HepG2 (cell line): ENCODE data around the gene ATG9A. TPM values are rescaled to one million over a fixed set of nuclear protein-coding genes. Genes with fewer than 3 reads are reported as not detected.

ENCODE experiments used
- ATF7-NPFF ChIP-seq: sonication (generic); formaldehyde crosslinking; IDR thresholded peaks from 2 replicates; pipeline ENCODE4 v1.8.1; 2023; ENCODE audit warnings: mild to moderate bottlenecking, low read depth, missing genetic modification reagents, moderate library complexity
- DNMT1 ChIP-seq: sonication (generic); formaldehyde crosslinking; IDR thresholded peaks from 2 replicates; pipeline ENCODE4 v1.5.1; 2020; ENCODE audit warnings: mild to moderate bottlenecking, missing genetic modification reagents
- FOXA3 ChIP-seq: IDR thresholded peaks from 2 replicates; pipeline ENCODE4 v1.6.1; 2016; ENCODE audit warnings: missing genetic modification reagents, missing compliant biosample characterization
- GATAD2A ChIP-seq: IDR thresholded peaks from 2 replicates; pipeline ENCODE4 v1.6.1; 2016
- KDM5B ChIP-seq: sonication (generic); formaldehyde crosslinking; IDR thresholded peaks from 2 replicates; pipeline ENCODE4 v1.4.0; 2020; ENCODE audit warnings: missing genetic modification reagents, mild to moderate bottlenecking, borderline replicate concordance
- LCORL ChIP-seq, 2 experiments: fragments of 450-650 bp in 1 of 2; sonication (generic) in 1 of 2; formaldehyde crosslinking in 1 of 2; IDR thresholded peaks; 2 replicates each; pipeline versions ENCODE4 v1.5.0 to v1.6.1; 2017 to 2020; ENCODE audit warnings: antibody characterized with exemption in 1 of 2, missing genetic modification reagents in 1 of 2
- MXI1 ChIP-seq: IDR thresholded peaks from 3 replicates; pipeline ENCODE4 v1.6.1; 2012; ENCODE audit warnings: low read depth, low read length, inconsistent platforms, borderline replicate concordance
- RBM22 ChIP-seq: fragments of 200-400 bp; formaldehyde crosslinking; optimal IDR thresholded peaks from 2 replicates; pipeline ENCODE3; 2017; ENCODE audit warnings: mild to moderate bottlenecking, low read length, moderate library complexity
- SRSF9 ChIP-seq: fragments of 200-400 bp; formaldehyde crosslinking; IDR thresholded peaks from 2 replicates; pipeline ENCODE4 v1.6.1; 2018; ENCODE audit warnings: borderline replicate concordance, mild to moderate bottlenecking, low read depth, low read length; ENCODE audit not compliant: insufficient read depth, poor library complexity, severe bottlenecking
- ZNF251 ChIP-seq: sonication (generic); formaldehyde crosslinking; IDR thresholded peaks from 2 replicates; pipeline ENCODE4 v1.9.0; 2021; ENCODE audit warnings: mild to moderate bottlenecking, missing genetic modification reagents
- ZNF354B ChIP-seq: sonication (generic); formaldehyde crosslinking; IDR thresholded peaks from 2 replicates; pipeline ENCODE4 v1.8.0; 2022; ENCODE audit warnings: mild to moderate bottlenecking, missing genetic modification reagents
- polyA plus RNA-seq, 8 experiments: library from polyadenylated mRNA; depleted of rRNA in 3 of 8; stranded (reverse) in 7 of 8; unstranded in 1 of 8; fragments of >200 nt; fragmentation: Illumina TruSeq in 4 of 8; extraction: Trizol in 4 of 8; gene quantifications; 2 replicates each; pipeline versions ENCODE4 v1.2.1 to v1.2.3, GENCODE V29; 2011 to 2016; ENCODE audit warnings: low read depth in 4 of 8, missing spikeins in 1 of 8, mixed read lengths in 1 of 8; ENCODE audit not compliant: insufficient read depth in 1 of 8
- total RNA-seq, 5 experiments: library from RNA; depleted of rRNA; stranded (reverse); fragments of >200 nt; fragmentation: Illumina TruSeq; extraction: Trizol; gene quantifications; 2 replicates each; pipeline ENCODE4 v1.2.3, GENCODE V29; 2016; ENCODE audit warnings: low read depth in 1 of 5
- TF ChIP-seq, protein P1 (sequence below): sonication (generic); formaldehyde crosslinking; IDR thresholded peaks from 2 replicates; pipeline ENCODE4 v1.4.0; 2020; ENCODE audit warnings: mild to moderate bottlenecking, missing genetic modification reagents
- TF ChIP-seq, protein P2 (sequence below): sonication (generic); formaldehyde crosslinking; IDR thresholded peaks from 2 replicates; pipeline ENCODE4 v1.4.0; 2020; ENCODE audit warnings: missing genetic modification reagents
- TF ChIP-seq, protein P3 (sequence below): sonication (generic); formaldehyde crosslinking; IDR thresholded peaks from 2 replicates; pipeline ENCODE4 v1.4.0; 2020; ENCODE audit warnings: mild to moderate bottlenecking, low read depth, missing genetic modification reagents
- TF ChIP-seq, protein P4 (sequence below): sonication (generic); formaldehyde crosslinking; conservative IDR thresholded peaks from 2 replicates; pipeline ENCODE4 v1.8.0; 2022; ENCODE audit warnings: mild to moderate bottlenecking, moderate library complexity, missing genetic modification reagents

ATG9A gene
- total and polyA plus RNA-seq, 2 of the 13 experiments (the other 11 are each of a cell fraction or from before 2014, with no cell fraction given), result 35.0 to 131 TPM

DNA sequence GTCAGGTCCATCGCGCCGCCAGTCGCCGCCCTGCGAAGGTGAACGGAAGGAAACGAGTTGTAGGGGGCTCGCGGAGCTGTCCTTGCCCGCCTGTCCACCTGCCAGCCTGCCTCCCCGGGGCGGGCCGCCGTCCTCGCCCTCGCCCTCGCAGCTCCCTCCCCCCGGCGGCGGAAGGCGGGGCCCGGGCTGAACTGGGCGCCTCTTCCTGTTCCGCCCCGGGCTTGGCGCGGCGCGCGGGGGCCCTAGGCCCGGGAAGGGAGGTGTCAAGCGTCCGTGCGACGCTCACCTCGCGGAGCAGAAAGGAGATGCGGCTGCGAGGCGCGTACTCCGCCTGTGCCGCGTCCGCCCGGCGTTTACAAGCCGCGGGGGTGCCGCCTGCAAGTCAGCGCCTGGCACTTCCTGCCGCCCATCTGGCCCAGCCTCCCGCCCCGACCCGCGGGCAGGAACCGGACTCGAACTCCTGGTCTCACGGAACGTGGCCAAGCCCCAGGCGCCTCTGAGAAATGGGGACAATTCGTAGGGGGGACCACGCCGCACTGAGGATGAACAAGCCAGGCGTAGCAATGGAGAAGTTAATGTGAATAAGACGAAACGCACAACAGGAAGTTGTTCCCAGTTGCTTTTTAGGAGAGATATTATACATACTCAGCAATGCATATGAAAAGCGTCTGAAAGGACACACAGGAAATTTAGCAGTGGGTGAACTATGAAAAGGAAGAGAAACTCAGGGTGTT lies 52.5 kb downstream of the ATG9A start, which contains the start of gene CNPPD1 (continued):
- TF ChIP-seq, protein P1, sequence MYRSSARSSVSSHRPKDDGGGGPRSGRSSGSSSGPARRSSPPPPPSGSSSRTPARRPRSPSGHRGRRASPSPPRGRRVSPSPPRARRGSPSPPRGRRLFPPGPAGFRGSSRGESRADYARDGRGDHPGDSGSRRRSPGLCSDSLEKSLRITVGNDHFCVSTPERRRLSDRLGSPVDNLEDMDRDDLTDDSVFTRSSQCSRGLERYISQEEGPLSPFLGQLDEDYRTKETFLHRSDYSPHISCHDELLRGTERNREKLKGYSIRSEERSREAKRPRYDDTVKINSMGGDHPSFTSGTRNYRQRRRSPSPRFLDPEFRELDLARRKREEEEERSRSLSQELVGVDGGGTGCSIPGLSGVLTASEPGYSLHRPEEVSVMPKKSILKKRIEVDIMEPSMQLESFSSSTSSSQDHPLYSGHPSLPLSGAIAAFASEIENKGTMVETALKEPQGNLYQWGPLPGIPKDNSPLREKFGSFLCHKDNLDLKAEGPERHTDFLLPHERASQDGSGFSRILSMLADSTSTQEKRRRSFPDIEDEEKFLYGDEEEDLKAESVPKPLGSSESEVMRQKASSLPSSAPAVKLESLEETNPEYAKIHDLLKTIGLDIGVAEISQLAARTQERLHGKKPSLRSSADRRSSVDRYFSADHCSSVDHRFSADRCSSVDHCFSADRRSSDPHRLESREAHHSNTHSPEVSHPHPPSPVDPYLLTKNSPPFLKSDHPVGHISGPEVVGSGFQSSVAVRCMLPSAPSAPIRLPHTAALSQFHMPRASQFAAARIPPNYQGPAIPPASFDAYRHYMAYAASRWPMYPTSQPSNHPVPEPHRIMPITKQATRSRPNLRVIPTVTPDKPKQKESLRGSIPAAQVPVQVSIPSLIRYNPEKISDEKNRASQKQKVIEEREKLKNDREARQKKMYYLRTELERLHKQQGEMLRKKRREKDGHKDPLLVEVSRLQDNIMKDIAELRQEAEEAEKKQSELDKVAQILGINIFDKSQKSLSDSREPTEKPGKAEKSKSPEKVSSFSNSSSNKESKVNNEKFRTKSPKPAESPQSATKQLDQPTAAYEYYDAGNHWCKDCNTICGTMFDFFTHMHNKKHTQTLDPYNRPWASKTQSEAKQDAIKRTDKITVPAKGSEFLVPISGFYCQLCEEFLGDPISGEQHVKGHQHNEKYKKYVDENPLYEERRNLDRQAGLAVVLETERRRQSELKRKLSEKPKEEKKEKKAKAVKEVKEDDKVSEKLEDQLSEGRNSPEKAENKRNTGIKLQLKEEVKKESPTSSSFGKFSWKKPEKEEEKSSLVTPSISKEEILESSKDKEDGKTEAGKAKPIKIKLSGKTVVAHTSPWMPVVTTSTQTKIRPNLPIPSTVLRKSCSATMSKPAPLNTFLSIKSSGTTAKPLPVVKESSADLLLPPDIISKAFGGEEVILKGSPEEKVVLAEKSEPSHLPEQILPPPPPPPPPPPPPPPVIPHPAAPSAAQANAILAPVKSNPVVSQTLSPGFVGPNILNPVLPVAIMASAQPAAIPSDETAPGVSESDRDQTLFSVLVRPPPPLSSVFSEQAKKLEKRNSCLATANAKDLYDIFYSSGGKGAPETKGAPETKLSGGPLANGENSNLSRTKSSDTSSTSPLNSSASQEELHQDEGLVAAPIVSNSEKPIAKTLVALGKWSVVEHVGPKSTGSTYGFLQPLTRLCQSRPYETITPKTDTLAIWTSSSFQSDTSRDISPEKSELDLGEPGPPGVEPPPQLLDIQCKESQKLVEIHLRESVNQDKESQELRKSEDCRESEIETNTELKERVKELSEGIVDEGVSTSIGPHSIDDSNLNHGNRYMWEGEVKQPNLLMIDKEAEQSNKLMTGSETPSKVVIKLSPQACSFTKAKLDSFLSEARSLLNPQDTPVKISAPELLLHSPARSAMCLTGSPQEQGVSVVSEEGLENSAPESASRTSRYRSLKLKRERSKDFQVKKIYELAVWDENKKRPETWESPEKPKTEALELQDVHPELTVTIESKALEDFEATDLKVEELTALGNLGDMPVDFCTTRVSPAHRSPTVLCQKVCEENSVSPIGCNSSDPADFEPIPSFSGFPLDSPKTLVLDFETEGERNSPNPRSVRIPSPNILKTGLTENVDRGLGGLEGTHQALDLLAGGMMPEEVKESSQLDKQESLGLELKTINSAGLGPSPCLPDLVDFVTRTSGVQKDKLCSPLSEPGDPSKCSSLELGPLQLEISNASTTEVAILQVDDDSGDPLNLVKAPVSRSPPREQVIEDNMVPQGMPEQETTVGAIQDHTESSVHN (CRISPR knock-in tag), result peak; percentile 94; the same call in 1 of the 2 replicates
- no peak for TF ChIP-seq ZNF251 (CRISPR knock-in tag)
- TF ChIP-seq MXI1, result peak; percentile 95; the same call in 2 of the 3 replicates
- no peak for TF ChIP-seq SRSF9
- no peak for TF ChIP-seq LCORL (IDR thresholded peaks at IDR 0.05)
- peak; percentile 84 for TF ChIP-seq LCORL (CRISPR knock-in tag; IDR thresholded peaks at IDR 0.05)
- TF ChIP-seq GATAD2A, result peak; percentile 38; the same call in 1 of the 2 replicates
- TF ChIP-seq, protein P2, sequence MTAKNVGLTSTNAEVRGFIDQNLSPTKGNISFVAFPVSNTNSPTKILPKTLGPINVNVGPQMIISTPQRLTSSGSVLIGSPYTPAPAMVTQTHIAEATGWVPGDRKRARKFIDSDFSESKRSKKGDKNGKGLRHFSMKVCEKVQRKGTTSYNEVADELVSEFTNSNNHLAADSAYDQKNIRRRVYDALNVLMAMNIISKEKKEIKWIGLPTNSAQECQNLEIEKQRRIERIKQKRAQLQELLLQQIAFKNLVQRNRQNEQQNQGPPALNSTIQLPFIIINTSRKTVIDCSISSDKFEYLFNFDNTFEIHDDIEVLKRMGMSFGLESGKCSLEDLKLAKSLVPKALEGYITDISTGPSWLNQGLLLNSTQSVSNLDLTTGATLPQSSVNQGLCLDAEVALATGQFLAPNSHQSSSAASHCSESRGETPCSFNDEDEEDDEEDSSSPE (CRISPR knock-in tag), result peak; percentile 98
- TF ChIP-seq RBM22, result no peak
- TF ChIP-seq FOXA3, result peak; percentile 75
- TF ChIP-seq ATF7-NPFF (CRISPR knock-in tag), result peak; percentile 98
- TF ChIP-seq, protein P3, sequence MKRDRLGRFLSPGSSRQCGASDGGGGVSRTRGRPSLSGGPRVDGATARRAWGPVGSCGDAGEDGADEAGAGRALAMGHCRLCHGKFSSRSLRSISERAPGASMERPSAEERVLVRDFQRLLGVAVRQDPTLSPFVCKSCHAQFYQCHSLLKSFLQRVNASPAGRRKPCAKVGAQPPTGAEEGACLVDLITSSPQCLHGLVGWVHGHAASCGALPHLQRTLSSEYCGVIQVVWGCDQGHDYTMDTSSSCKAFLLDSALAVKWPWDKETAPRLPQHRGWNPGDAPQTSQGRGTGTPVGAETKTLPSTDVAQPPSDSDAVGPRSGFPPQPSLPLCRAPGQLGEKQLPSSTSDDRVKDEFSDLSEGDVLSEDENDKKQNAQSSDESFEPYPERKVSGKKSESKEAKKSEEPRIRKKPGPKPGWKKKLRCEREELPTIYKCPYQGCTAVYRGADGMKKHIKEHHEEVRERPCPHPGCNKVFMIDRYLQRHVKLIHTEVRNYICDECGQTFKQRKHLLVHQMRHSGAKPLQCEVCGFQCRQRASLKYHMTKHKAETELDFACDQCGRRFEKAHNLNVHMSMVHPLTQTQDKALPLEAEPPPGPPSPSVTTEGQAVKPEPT (CRISPR knock-in tag), result peak; percentile 93; the same call in 1 of the 2 replicates
- TF ChIP-seq, protein P4, sequence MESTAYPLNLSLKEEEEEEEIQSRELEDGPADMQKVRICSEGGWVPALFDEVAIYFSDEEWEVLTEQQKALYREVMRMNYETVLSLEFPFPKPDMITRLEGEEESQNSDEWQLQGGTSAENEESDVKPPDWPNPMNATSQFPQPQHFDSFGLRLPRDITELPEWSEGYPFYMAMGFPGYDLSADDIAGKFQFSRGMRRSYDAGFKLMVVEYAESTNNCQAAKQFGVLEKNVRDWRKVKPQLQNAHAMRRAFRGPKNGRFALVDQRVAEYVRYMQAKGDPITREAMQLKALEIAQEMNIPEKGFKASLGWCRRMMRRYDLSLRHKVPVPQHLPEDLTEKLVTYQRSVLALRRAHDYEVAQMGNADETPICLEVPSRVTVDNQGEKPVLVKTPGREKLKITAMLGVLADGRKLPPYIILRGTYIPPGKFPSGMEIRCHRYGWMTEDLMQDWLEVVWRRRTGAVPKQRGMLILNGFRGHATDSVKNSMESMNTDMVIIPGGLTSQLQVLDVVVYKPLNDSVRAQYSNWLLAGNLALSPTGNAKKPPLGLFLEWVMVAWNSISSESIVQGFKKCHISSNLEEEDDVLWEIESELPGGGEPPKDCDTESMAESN (CRISPR knock-in tag), result peak; percentile 99
- TF ChIP-seq DNMT1, result peak; percentile 94
- peak; percentile 89; the same call in 1 of the 2 replicates for TF ChIP-seq ZNF354B (CRISPR knock-in tag)
- TF ChIP-seq KDM5B, result peak; percentile 97
